ENCODE measurements around the gene CLK4.
A peak's percentile ranks its signal among the peaks of the same experiment; 100 is the strongest.

Gene CLK4

GRCh38 chr5:178626484-178627258 lies at the start of gene CLK4:
Gene CLK4, minus strand, starts transcription at chr5:178627050. Its CDS starts 3,634 bp downstream, at chr5:178623416.
- ATAC-seq (replicated peaks; ENCODE audit: extremely low read depth, poor library complexity, severe bottlenecking) (peak; percentile 83), DNase-seq (ENCODE audit: low spot score in 2 of 2) (peak; percentile 95)
- Mint-ChIP-seq H3K27me3 (no peaks in the 10 kb centered on the region), H3K27ac (ENCODE audit: low read depth) (peak within 1 kb of the TSS; percentile 100), H3K4me3 (peak within 1 kb of the TSS; percentile 98), H3K9me3 (no peaks in the 10 kb centered on the region), H3K36me3 (ENCODE audit: insufficient read depth) (peaks cover 24% of the 10 kb centered on the region), H3K4me1 (peaks cover 41% of the 10 kb centered on the region)

GRCh38 chr5:178675922-178676321 lies 49.1 kb upstream of the CLK4 start:
- Mint-ChIP-seq H3K27ac (ENCODE audit: low read depth) (no peak overlapping the region), H3K4me1 (no peaks in the 10 kb centered on the region), H3K27me3 (peaks cover 24% of the 10 kb centered on the region), H3K36me3 (ENCODE audit: insufficient read depth) (no peaks in the 10 kb centered on the region), H3K9me3 (no peaks in the 10 kb centered on the region), H3K4me3 (no peak overlapping the region)
- DNase-seq (ENCODE audit: low spot score in 2 of 2) (no peak), ATAC-seq (replicated peaks; ENCODE audit: extremely low read depth, poor library complexity, severe bottlenecking) (no peak)

GRCh38 chr5:178674334-178674733 lies 47.5 kb upstream of the CLK4 start:
- Mint-ChIP-seq H3K4me1 (no peaks in the 10 kb centered on the region), H3K27me3 (peaks cover 33% of the 10 kb centered on the region), H3K4me3 (no peak overlapping the region), H3K36me3 (ENCODE audit: insufficient read depth) (no peaks in the 10 kb centered on the region), H3K27ac (ENCODE audit: low read depth) (no peak overlapping the region), H3K9me3 (no peaks in the 10 kb centered on the region)
- DNase-seq (ENCODE audit: low spot score in 2 of 2): no peak
- ATAC-seq (replicated peaks; ENCODE audit: extremely low read depth, poor library complexity, severe bottlenecking): no peak

GRCh38 chr5:178673801-178674295 lies 47.0 kb upstream of the CLK4 start:
- H3K36me3 Mint-ChIP-seq (ENCODE audit: insufficient read depth): no peaks in the 10 kb centered on the region
- H3K4me3 Mint-ChIP-seq: no peak overlapping the region
- H3K9me3 Mint-ChIP-seq: no peaks in the 10 kb centered on the region
- DNase-seq (ENCODE audit: low spot score in 2 of 2): no peak
- H3K4me1 Mint-ChIP-seq: no peaks in the 10 kb centered on the region
- no peak overlapping the region for H3K27ac Mint-ChIP-seq (ENCODE audit: low read depth)
- no peak for ATAC-seq (replicated peaks; ENCODE audit: extremely low read depth, poor library complexity, severe bottlenecking)
- peaks cover 38% of the 10 kb centered on the region for H3K27me3 Mint-ChIP-seq

- peak overlapping the region; percentile 58 for H3K27ac Mint-ChIP-seq (ENCODE audit: low read depth)
- H3K36me3 Mint-ChIP-seq (ENCODE audit: insufficient read depth): no peaks in the 10 kb centered on the region
- H3K4me1 Mint-ChIP-seq: no peaks in the 10 kb centered on the region
- ATAC-seq (replicated peaks; ENCODE audit: extremely low read depth, poor library complexity, severe bottlenecking): no peak
- H3K27me3 Mint-ChIP-seq: peaks cover 36% of the 10 kb centered on the region
- no peaks in the 10 kb centered on the region for H3K9me3 Mint-ChIP-seq
- H3K4me3 Mint-ChIP-seq: no peak overlapping the region
- no peak for DNase-seq (ENCODE audit: low spot score in 2 of 2)
These were observed 45.8 kb upstream of the CLK4 start for GRCh38 chr5:178672630-178673029.

- DNase-seq (ENCODE audit: low spot score in 2 of 2): no peak
- ATAC-seq (replicated peaks; ENCODE audit: extremely low read depth, poor library complexity, severe bottlenecking): no peak
- H3K27me3 Mint-ChIP-seq: peaks cover 41% of the 10 kb centered on the region
- no peak overlapping the region for H3K4me3 Mint-ChIP-seq
- no peaks in the 10 kb centered on the region for H3K4me1 Mint-ChIP-seq
- no peak overlapping the region for H3K27ac Mint-ChIP-seq (ENCODE audit: low read depth)
- H3K36me3 Mint-ChIP-seq (ENCODE audit: insufficient read depth): no peaks in the 10 kb centered on the region
- no peaks in the 10 kb centered on the region for H3K9me3 Mint-ChIP-seq
These were observed 44.8 kb upstream of the CLK4 start for GRCh38 chr5:178671602-178672144.

- Mint-ChIP-seq H3K4me1 (no peaks in the 10 kb centered on the region), H3K9me3 (no peaks in the 10 kb centered on the region), H3K36me3 (ENCODE audit: insufficient read depth) (no peaks in the 10 kb centered on the region), H3K27ac (ENCODE audit: low read depth) (no peak overlapping the region), H3K27me3 (peaks cover 43% of the 10 kb centered on the region), H3K4me3 (no peak overlapping the region)
- ATAC-seq (replicated peaks; ENCODE audit: extremely low read depth, poor library complexity, severe bottlenecking): no peak
- DNase-seq (ENCODE audit: low spot score in 2 of 2): no peak
These were observed 43.6 kb upstream of the CLK4 start for GRCh38 chr5:178670351-178670885.

- Mint-ChIP-seq H3K36me3 (ENCODE audit: insufficient read depth) (no peaks in the 10 kb centered on the region), H3K4me3 (no peak overlapping the region), H3K27ac (ENCODE audit: low read depth) (no peak overlapping the region), H3K9me3 (no peaks in the 10 kb centered on the region), H3K4me1 (no peaks in the 10 kb centered on the region), H3K27me3 (peaks cover 58% of the 10 kb centered on the region)
- DNase-seq (ENCODE audit: low spot score in 2 of 2) (no peak), ATAC-seq (replicated peaks; ENCODE audit: extremely low read depth, poor library complexity, severe bottlenecking) (no peak)
These were observed 41.7 kb upstream of the CLK4 start for GRCh38 chr5:178668579-178668978.

- Mint-ChIP-seq H3K36me3 (ENCODE audit: insufficient read depth) (no peaks in the 10 kb centered on the region), H3K9me3 (no peaks in the 10 kb centered on the region), H3K4me3 (no peak overlapping the region), H3K27me3 (peaks cover 59% of the 10 kb centered on the region), H3K27ac (ENCODE audit: low read depth) (no peak overlapping the region), H3K4me1 (no peaks in the 10 kb centered on the region)
- no peak for ATAC-seq (replicated peaks; ENCODE audit: extremely low read depth, poor library complexity, severe bottlenecking)
- no peak for DNase-seq (ENCODE audit: low spot score in 2 of 2)
These were observed 40.8 kb upstream of the CLK4 start for GRCh38 chr5:178667688-178668087.

GRCh38 chr5:178667101-178667500 lies 40.3 kb upstream of the CLK4 start:
- Mint-ChIP-seq H3K4me3 (no peak overlapping the region), H3K27ac (ENCODE audit: low read depth) (no peak overlapping the region), H3K36me3 (ENCODE audit: insufficient read depth) (no peaks in the 10 kb centered on the region), H3K4me1 (no peaks in the 10 kb centered on the region), H3K27me3 (peaks cover 65% of the 10 kb centered on the region), H3K9me3 (no peaks in the 10 kb centered on the region)
- DNase-seq (ENCODE audit: low spot score in 2 of 2): no peak
- ATAC-seq (replicated peaks; ENCODE audit: extremely low read depth, poor library complexity, severe bottlenecking): no peak

- Mint-ChIP-seq H3K36me3 (ENCODE audit: insufficient read depth) (no peaks in the 10 kb centered on the region), H3K9me3 (no peaks in the 10 kb centered on the region), H3K27me3 (peaks cover 52% of the 10 kb centered on the region), H3K4me1 (no peaks in the 10 kb centered on the region), H3K27ac (ENCODE audit: low read depth) (no peak overlapping the region), H3K4me3 (no peak overlapping the region)
- DNase-seq (ENCODE audit: low spot score in 2 of 2): no peak
- no peak for ATAC-seq (replicated peaks; ENCODE audit: extremely low read depth, poor library complexity, severe bottlenecking)
These were observed 37.3 kb upstream of the CLK4 start for GRCh38 chr5:178664141-178664540.

GRCh38 chr5:178662541-178662860 lies 35.7 kb upstream of the CLK4 start:
- no peak overlapping the region for H3K27ac Mint-ChIP-seq (ENCODE audit: low read depth)

More at GRCh38 chr5:178662541-178662860, 35.7 kb upstream of the CLK4 start:
- Mint-ChIP-seq H3K9me3 (no peaks in the 10 kb centered on the region), H3K4me1 (no peaks in the 10 kb centered on the region), H3K36me3 (ENCODE audit: insufficient read depth) (no peaks in the 10 kb centered on the region), H3K4me3 (no peak overlapping the region), H3K27me3 (peaks cover 59% of the 10 kb centered on the region)
- no peak for DNase-seq (ENCODE audit: low spot score in 2 of 2)
- ATAC-seq (replicated peaks; ENCODE audit: extremely low read depth, poor library complexity, severe bottlenecking): no peak
